ENCODE measurements around the gene KRT28.

The KRT28 gene

DNA sequence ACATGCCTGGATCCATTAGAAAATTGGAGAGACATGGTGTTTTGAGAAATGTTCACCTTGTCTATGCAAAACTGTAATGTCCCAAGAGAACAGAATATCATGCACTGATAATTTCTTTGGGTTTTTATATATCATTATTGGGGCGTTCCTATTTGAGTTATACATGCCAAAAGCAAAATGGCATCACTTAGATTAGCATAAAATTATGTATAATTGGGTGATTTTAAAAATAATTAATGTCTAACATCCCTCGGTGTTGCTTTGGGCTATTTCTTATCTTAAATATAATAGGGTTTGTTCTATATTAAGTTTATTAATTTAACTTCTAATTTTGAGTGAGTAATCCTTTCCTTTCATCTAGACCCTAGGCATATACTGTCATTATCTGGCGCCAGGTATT is at the start of gene KRT28:
KRT28 (minus strand) TSS at position 101 of the 400 bp plus-strand sequence; CDS start at position 35, 66 bp downstream.
- Histone ChIP-seq H3K9me3 (ENCODE audit: low read depth, low read length) (peaks cover under 1% of the 10 kb centered on the region; the same call in 1 of the 2 replicates), H3K9ac (ENCODE audit: insufficient read length) (no peak within 1 kb of the TSS), H3K4me3 (no peak within 1 kb of the TSS), H3K36me3 (ENCODE audit: insufficient read depth, low read length) (no peaks in the 10 kb centered on the region), H3K27ac (no peak within 1 kb of the TSS)
- TF ChIP-seq EZH2 (IDR thresholded peaks at IDR 0.05) (no peak), FOXP2 (optimal IDR thresholded peaks at IDR 0.05; ENCODE audit: control extremely low read depth, extremely low read length, insufficient read depth) (no peak), POLR2AphosphoS5 (IDR thresholded peaks at IDR 0.05; ENCODE audit: borderline replicate concordance, low read depth, low read length) (no peak)
- DNase-seq (ENCODE audit: low read depth, low spot score) = no peak

DNA sequence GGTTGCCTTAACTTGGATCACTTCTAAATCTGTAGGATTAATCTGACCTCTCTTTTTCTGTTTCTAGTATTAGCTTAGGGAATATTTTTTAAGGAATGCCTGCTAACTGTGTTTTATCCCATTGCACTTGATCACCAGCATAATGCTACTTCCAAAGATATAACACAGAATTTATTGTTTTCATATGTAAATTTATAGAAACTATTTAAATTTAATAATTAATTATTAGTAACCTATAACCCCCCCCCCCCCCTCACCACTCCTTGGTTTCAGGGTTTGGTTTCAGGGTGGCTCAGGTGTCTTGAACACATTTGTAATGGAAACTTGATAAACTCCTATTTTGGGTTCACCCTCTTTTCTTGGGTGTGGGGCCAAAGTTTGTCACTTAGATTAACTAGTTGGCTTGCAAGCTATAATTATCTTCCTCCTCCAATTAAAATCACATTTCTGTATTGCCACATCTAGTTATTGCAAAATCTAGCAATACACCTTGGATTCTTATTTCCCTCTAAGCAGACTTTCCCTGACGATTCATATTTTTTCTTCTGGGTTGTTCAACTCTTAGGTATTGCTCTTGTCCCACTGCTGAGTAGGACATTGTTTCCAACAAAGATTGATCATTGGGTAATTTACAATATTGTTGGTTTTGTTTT is 49.0 kb upstream of the KRT28 start:
- H3K9me3 ChIP-seq (ENCODE audit: low read depth, low read length) = no peaks in the 10 kb centered on the region
- no peak overlapping the region for H3K4me3 ChIP-seq
- no peaks in the 10 kb centered on the region for H3K36me3 ChIP-seq (ENCODE audit: insufficient read depth, low read length)
- no peak for DNase-seq (ENCODE audit: low read depth, low spot score)
- H3K27ac ChIP-seq = 0 out of 2 replicates have a peak overlapping the region, but pooled peaks have one; percentile 58
- TF ChIP-seq EZH2 (IDR thresholded peaks at IDR 0.05) = no peak
- TF ChIP-seq POLR2AphosphoS5 (IDR thresholded peaks at IDR 0.05; ENCODE audit: borderline replicate concordance, low read depth, low read length) = no peak
- TF ChIP-seq FOXP2 (optimal IDR thresholded peaks at IDR 0.05; ENCODE audit: control extremely low read depth, extremely low read length, insufficient read depth) = no peak
- H3K9ac ChIP-seq (ENCODE audit: insufficient read length) = no peak overlapping the region

DNA sequence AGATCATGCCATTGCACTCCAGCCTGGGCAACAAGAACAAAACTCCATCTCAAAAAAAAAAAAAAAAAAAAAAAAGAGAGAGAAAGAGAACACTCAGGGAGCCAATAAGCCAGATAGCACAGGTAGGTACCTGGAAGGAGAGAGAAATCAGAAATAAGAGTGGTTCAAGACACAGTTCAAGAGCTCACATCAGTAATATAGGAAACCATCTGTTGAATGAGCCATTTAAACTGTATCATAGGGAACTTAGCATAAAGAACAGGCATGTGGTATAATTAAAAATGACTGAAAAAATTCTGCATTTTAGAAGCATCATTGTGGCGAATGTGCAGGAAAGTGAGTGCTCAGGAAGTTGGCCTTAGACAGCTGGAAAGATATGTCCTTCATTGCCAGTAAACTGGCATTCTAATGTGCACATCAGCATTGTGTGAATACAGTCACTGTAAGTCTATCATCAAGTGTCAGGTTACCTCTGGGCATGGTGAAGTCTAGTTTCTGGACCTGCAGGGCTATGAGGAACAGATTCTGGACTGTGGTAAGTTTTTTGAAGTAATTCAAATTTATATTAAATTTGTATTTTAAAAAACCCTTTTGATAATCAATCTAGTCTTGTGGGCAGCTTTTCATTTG is 46.9 kb upstream of the KRT28 start:
- no peak for DNase-seq (ENCODE audit: low read depth, low spot score)
- Histone ChIP-seq H3K36me3 (ENCODE audit: insufficient read depth, low read length) (no peaks in the 10 kb centered on the region), H3K4me3 (no peak overlapping the region), H3K9ac (ENCODE audit: insufficient read length) (no peak overlapping the region), H3K9me3 (ENCODE audit: low read depth, low read length) (no peaks in the 10 kb centered on the region), H3K27ac (peak overlapping the region; percentile 84)
- TF ChIP-seq POLR2AphosphoS5 (IDR thresholded peaks at IDR 0.05; ENCODE audit: borderline replicate concordance, low read depth, low read length) (no peak), FOXP2 (optimal IDR thresholded peaks at IDR 0.05; ENCODE audit: control extremely low read depth, extremely low read length, insufficient read depth) (no peak), EZH2 (IDR thresholded peaks at IDR 0.05) (no peak)

DNA sequence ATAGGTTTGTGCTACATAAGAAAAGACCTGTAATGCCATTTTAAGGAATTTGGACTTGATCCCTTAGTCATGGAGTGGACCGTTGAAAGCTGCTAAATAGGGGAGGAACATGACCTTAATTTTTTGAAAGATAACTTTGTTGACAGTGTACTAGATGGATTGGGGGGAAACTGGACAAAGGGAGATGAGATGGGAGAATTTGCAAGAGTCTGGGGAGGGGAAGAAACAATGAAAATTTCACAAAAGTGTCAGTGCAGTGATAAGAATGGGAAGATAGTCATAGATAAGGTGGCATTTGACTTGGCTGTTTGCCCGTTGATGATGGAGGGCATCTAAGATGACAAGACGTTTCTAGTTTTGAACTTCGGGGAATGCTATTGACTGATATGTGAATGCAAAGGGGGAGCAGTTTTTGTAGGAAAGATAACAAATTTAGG is 44.9 kb upstream of the KRT28 start:
- TF ChIP-seq POLR2AphosphoS5 (IDR thresholded peaks at IDR 0.05; ENCODE audit: borderline replicate concordance, low read depth, low read length) (no peak), EZH2 (IDR thresholded peaks at IDR 0.05) (no peak), FOXP2 (optimal IDR thresholded peaks at IDR 0.05; ENCODE audit: control extremely low read depth, extremely low read length, insufficient read depth) (no peak)
- no peak for DNase-seq (ENCODE audit: low read depth, low spot score)
- Histone ChIP-seq H3K27ac (no peak overlapping the region), H3K9me3 (ENCODE audit: low read depth, low read length) (no peaks in the 10 kb centered on the region), H3K9ac (ENCODE audit: insufficient read length) (no peak overlapping the region), H3K4me3 (no peak overlapping the region), H3K36me3 (ENCODE audit: insufficient read depth, low read length) (no peaks in the 10 kb centered on the region)

DNA sequence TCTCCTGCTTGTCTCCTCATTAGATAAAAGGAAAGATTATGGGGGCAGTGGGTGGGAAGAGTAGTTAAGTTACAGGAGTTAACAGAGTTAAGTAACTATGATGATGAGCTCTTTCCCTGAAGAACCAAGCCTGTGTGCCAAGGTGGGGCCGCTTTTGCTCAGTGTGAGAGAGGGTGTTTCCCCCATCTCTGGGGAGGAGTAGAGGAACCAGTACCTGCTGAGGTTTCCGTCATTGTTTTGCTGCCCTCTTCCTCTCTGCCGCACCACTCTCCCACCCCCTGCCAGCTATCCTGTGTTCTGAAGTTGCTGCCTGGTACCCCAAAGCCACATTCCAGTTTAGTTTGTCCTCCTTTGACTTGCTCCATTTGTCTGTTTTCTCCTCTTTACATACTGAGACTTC is 43.5 kb upstream of the KRT28 start:
- no peak for TF ChIP-seq FOXP2 (optimal IDR thresholded peaks at IDR 0.05; ENCODE audit: control extremely low read depth, extremely low read length, insufficient read depth)
- TF ChIP-seq EZH2 (IDR thresholded peaks at IDR 0.05) = no peak
- Histone ChIP-seq H3K36me3 (ENCODE audit: insufficient read depth, low read length) (no peaks in the 10 kb centered on the region), H3K9me3 (ENCODE audit: low read depth, low read length) (no peaks in the 10 kb centered on the region), H3K27ac (no peak overlapping the region), H3K9ac (ENCODE audit: insufficient read length) (no peak overlapping the region), H3K4me3 (no peak overlapping the region)
- DNase-seq (ENCODE audit: low read depth, low spot score) = no peak

DNA sequence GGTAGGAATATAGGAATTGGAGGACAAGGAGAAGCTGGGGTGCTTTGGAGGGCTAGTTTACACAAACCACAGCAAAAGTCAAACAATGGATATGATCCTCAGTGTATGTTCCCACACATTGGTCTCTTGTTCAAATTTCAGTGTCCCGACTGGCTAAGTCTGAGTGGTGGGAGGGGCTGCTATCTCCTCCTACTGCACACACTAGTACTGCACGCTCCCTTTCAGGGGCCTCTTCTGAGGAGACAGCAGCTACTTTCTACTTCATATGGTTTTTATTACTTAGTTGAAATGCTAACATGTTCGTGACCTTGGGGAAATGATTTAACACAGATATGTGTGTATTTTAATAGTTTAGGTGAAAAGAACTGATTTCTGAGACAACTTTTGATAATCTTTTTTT is 41.5 kb upstream of the KRT28 start:
- peak overlapping the region; percentile 92 for H3K27ac ChIP-seq
- no peak overlapping the region for H3K9ac ChIP-seq (ENCODE audit: insufficient read length)
- H3K36me3 ChIP-seq (ENCODE audit: insufficient read depth, low read length) = no peaks in the 10 kb centered on the region; the same call in 1 of the 2 replicates
- TF ChIP-seq POLR2AphosphoS5 (IDR thresholded peaks at IDR 0.05; ENCODE audit: borderline replicate concordance, low read depth, low read length) (peak; percentile 44; the same call in 1 of the 2 replicates), EZH2 (IDR thresholded peaks at IDR 0.05) (no peak)
- H3K4me3 ChIP-seq = peak overlapping the region; percentile 6; the same call in 1 of the 2 replicates
- H3K9me3 ChIP-seq (ENCODE audit: low read depth, low read length) = no peaks in the 10 kb centered on the region
- DNase-seq (ENCODE audit: low read depth, low spot score) = peak; percentile 82

- TF ChIP-seq POLR2AphosphoS5 (IDR thresholded peaks at IDR 0.05; ENCODE audit: borderline replicate concordance, low read depth, low read length) (no peak), EZH2 (IDR thresholded peaks at IDR 0.05) (no peak), FOXP2 (optimal IDR thresholded peaks at IDR 0.05; ENCODE audit: control extremely low read depth, extremely low read length, insufficient read depth) (no peak)
- Histone ChIP-seq H3K27ac (peak overlapping the region; percentile 94), H3K36me3 (ENCODE audit: insufficient read depth, low read length) (peaks cover 13% of the 10 kb centered on the region; the same call in 1 of the 2 replicates), H3K4me3 (peak overlapping the region; percentile 12; the same call in 1 of the 2 replicates), H3K9ac (ENCODE audit: insufficient read length) (peak overlapping the region; percentile 56), H3K9me3 (ENCODE audit: low read depth, low read length) (no peaks in the 10 kb centered on the region)
- DNase-seq (ENCODE audit: low read depth, low spot score) = no peak
Observed at GRCh38 chr17:40839194-40839593, 39.4 kb upstream of the KRT28 start.

- Histone ChIP-seq H3K36me3 (ENCODE audit: insufficient read depth, low read length) (peaks cover 13% of the 10 kb centered on the region; the same call in 1 of the 2 replicates), H3K9me3 (ENCODE audit: low read depth, low read length) (no peaks in the 10 kb centered on the region), H3K27ac (no peak overlapping the region), H3K4me3 (no peak overlapping the region), H3K9ac (ENCODE audit: insufficient read length) (no peak overlapping the region)
- TF ChIP-seq FOXP2 (optimal IDR thresholded peaks at IDR 0.05; ENCODE audit: control extremely low read depth, extremely low read length, insufficient read depth) (no peak), EZH2 (IDR thresholded peaks at IDR 0.05) (no peak), POLR2AphosphoS5 (IDR thresholded peaks at IDR 0.05; ENCODE audit: borderline replicate concordance, low read depth, low read length) (no peak)
- DNase-seq (ENCODE audit: low read depth, low spot score) = no peak
Observed at GRCh38 chr17:40836020-40836419, 36.3 kb upstream of the KRT28 start.

Measured in SK-N-MC (cell line).